Liver (tissue), 9 donors: ENCODE data around the gene ABCG8. TPM values are rescaled to one million over a fixed set of nuclear protein-coding genes. Genes with fewer than 3 reads are reported as not detected.

Experiments used
- DNase-seq: peaks from one replicate; pipeline ENCODE4 v3.0.0-alpha.2; 2017; ENCODE audit warnings: low spot score
- H3K27ac ChIP-seq, 2 donors: one replicate each; pipeline ENCODE4 v1.7.0; 2013; ENCODE audit warnings: inconsistent platforms in 2 of 2, low read length in 2 of 2, control low read depth in 1 of 2, low read depth in 1 of 2, mild to moderate bottlenecking in 1 of 2
- H3K27me3 ChIP-seq, 4 donors: one replicate each; pipeline versions ENCODE4 v1.6.1 to v1.7.0; 2013; ENCODE audit warnings: low read length in 3 of 4, inconsistent platforms in 1 of 4, mild to moderate bottlenecking in 1 of 4, moderate library complexity in 1 of 4; ENCODE audit not compliant: control insufficient read depth in 4 of 4, insufficient read depth in 4 of 4
- H3K36me3 ChIP-seq, 4 donors: one replicate each; pipeline versions ENCODE4 v1.6.1 to v1.7.0; 2013; ENCODE audit warnings: low read length in 3 of 4, mild to moderate bottlenecking in 3 of 4, low read depth in 1 of 4, moderate library complexity in 1 of 4; ENCODE audit not compliant: control insufficient read depth in 4 of 4, insufficient read depth in 3 of 4
- H3K4me1 ChIP-seq, 4 donors: one replicate each; pipeline versions ENCODE4 v1.6.1 to v1.7.0; 2013; ENCODE audit warnings: low read length in 3 of 4, mild to moderate bottlenecking in 3 of 4, moderate library complexity in 1 of 4; ENCODE audit not compliant: control insufficient read depth in 4 of 4, insufficient read depth in 4 of 4
- H3K4me3 ChIP-seq, 3 donors: one replicate each; pipeline versions ENCODE4 v1.6.1 to v1.7.0; 2013; ENCODE audit warnings: low read length in 3 of 3, control low read depth in 1 of 3, low read depth in 1 of 3, mild to moderate bottlenecking in 1 of 3
- H3K9ac ChIP-seq, 2 donors: one replicate each; pipeline ENCODE4 v1.7.0; 2013; ENCODE audit warnings: low read length in 2 of 2, mild to moderate bottlenecking in 2 of 2, moderate library complexity in 2 of 2, control low read depth in 1 of 2, low read depth in 1 of 2
- H3K9me3 ChIP-seq, 4 donors: one replicate each; pipeline versions ENCODE4 v1.6.1 to v1.7.0; 2013; ENCODE audit warnings: low read length in 3 of 4; ENCODE audit not compliant: control insufficient read depth in 4 of 4
- EGR1 ChIP-seq, 2 donors: IDR thresholded peaks; 2 replicates each; pipeline ENCODE4 v1.6.1; 2016 to 2018; ENCODE audit warnings: antibody characterized with exemption in 2 of 2, low read depth in 2 of 2
- FOXA1 ChIP-seq: IDR thresholded peaks from 2 replicates; pipeline ENCODE4 v1.6.1; 2016; ENCODE audit warnings: antibody characterized with exemption
- FOXA2 ChIP-seq: IDR thresholded peaks from 2 replicates; pipeline ENCODE4 v1.6.1; 2016; ENCODE audit warnings: antibody characterized with exemption
- GABPA ChIP-seq, 2 donors: IDR thresholded peaks in 1 of 2; conservative IDR thresholded peaks in 1 of 2; 2 replicates each; pipeline ENCODE4 v1.6.1; 2016; ENCODE audit warnings: antibody characterized with exemption in 2 of 2, mild to moderate bottlenecking in 1 of 2, moderate library complexity in 1 of 2
- HNF4A ChIP-seq, 2 donors: conservative IDR thresholded peaks; 2 replicates each; pipeline ENCODE4 v1.6.1; 2016; ENCODE audit warnings: antibody characterized with exemption in 2 of 2, mild to moderate bottlenecking in 2 of 2
- HNF4G ChIP-seq: IDR thresholded peaks from 2 replicates; pipeline ENCODE4 v1.6.1; 2016; ENCODE audit warnings: antibody characterized with exemption
- JUND ChIP-seq, 2 donors: IDR thresholded peaks; 2 replicates each; pipeline ENCODE4 v1.6.1; 2016; ENCODE audit warnings: antibody characterized with exemption in 2 of 2
- NR2F2 ChIP-seq: IDR thresholded peaks from 2 replicates; pipeline ENCODE4 v1.6.1; 2016; ENCODE audit warnings: antibody characterized with exemption
- RAD21 ChIP-seq, 2 donors: IDR thresholded peaks; 2 replicates each; pipeline ENCODE4 v1.6.1; 2016; ENCODE audit warnings: antibody characterized with exemption in 2 of 2, mild to moderate bottlenecking in 2 of 2
- RXRA ChIP-seq, 2 donors: IDR thresholded peaks; 2 replicates each; pipeline ENCODE4 v1.6.1; 2017 to 2018; ENCODE audit warnings: antibody characterized with exemption in 2 of 2, mild to moderate bottlenecking in 1 of 2
- SP1 ChIP-seq: IDR thresholded peaks from 2 replicates; pipeline ENCODE4 v1.6.1; 2018; ENCODE audit warnings: antibody characterized with exemption, mild to moderate bottlenecking
- TAF1 ChIP-seq: conservative IDR thresholded peaks from 2 replicates; pipeline ENCODE4 v1.6.1; 2016; ENCODE audit warnings: antibody characterized with exemption, mild to moderate bottlenecking
- YY1 ChIP-seq: IDR thresholded peaks from 2 replicates; pipeline ENCODE4 v1.6.1; 2016; ENCODE audit warnings: antibody characterized with exemption, mild to moderate bottlenecking
- WGBS: extraction: QIAGEN DNeasy Blood & Tissue Kit; methylation state at CpG from one replicate; pipeline ENCODE4 v1.1.7; 2013; 5-methylcytosine and 5-hydroxymethylcytosine counted together
- polyA plus RNA-seq, 2 donors: library from polyadenylated mRNA; stranded (reverse) in 1 of 2; unstranded in 1 of 2; fragments of 200-250 nt in 1 of 2; fragments of >200 nt in 1 of 2; fragmentation: Nextera tagmentation in 1 of 2; extraction: Ambion mirVana in 1 of 2; gene quantifications; one replicate each; pipeline versions ENCODE4 v1.2.1 to v1.2.3, GENCODE V29; 2013 to 2015
- total RNA-seq, 2 donors: library from RNA; depleted of rRNA; stranded (reverse); fragments of >200 nt; gene quantifications; one replicate each; pipeline ENCODE4 v1.2.3, GENCODE V29; 2014
- TF ChIP-seq, protein P1 (sequence below): IDR thresholded peaks from 2 replicates; pipeline ENCODE4 v1.6.1; 2016; ENCODE audit warnings: antibody characterized with exemption
- TF ChIP-seq, protein P2 (sequence below): IDR thresholded peaks from 2 replicates; pipeline ENCODE4 v1.6.1; 2016; ENCODE audit warnings: antibody characterized with exemption, mild to moderate bottlenecking
- TF ChIP-seq, protein P3 (sequence below): IDR thresholded peaks from 2 replicates; pipeline ENCODE4 v1.6.1; 2016; ENCODE audit warnings: antibody characterized with exemption
- TF ChIP-seq, protein P4 (sequence below): IDR thresholded peaks from 2 replicates; pipeline ENCODE4 v1.6.1; 2016; ENCODE audit warnings: antibody characterized with exemption
- TF ChIP-seq, protein P5 (sequence below): fragments of 150-350 bp; IDR thresholded peaks from 2 replicates; pipeline ENCODE4 v1.5.1; 2017; ENCODE audit warnings: improper control_type of control experiment, low read depth, low read length; ENCODE audit not compliant: missing input control
- donor health status: healthy.
- donor health status: healthy.
- donor health status: healthy.
- donor health status: healthy.
- donor health status: healthy.

The ABCG8 gene
- total and polyA plus RNA-seq, 4 donors, result 16.8 to 81.2 (median 37.5) TPM

DNA sequence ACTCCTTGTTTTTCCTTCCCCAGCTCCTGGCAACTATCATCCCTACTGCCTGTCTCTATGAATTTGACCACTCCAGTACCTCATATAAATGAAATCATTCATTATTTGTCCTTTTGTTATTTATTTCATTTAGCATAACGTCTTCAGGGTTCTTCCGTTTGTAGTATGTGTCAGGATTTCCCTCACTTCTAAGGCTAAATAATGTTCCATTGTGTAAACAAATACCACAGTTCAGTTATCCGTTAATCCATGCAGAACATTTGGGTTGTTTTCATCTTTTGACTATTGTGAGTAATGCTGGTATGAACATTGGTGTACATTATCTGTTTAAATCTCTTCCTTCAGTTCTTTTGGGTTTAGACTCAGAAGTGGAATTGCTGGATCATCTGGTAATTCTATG is 46.1 kb upstream of the ABCG8 start:
- Histone ChIP-seq H3K36me3 (no peaks in the 10 kb centered on the region), H3K27me3 (no peaks in the 10 kb centered on the region), H3K4me3 (no peak overlapping the region), H3K4me1 (no peaks in the 10 kb centered on the region), H3K9ac (no peak overlapping the region), H3K27ac (no peak overlapping the region), H3K9me3 (no peaks in the 10 kb centered on the region)
- DNase-seq, result no peak
- WGBS, result 88% methylated on average over 3 of the region's 3 CpGs
- TF ChIP-seq, protein P1, sequence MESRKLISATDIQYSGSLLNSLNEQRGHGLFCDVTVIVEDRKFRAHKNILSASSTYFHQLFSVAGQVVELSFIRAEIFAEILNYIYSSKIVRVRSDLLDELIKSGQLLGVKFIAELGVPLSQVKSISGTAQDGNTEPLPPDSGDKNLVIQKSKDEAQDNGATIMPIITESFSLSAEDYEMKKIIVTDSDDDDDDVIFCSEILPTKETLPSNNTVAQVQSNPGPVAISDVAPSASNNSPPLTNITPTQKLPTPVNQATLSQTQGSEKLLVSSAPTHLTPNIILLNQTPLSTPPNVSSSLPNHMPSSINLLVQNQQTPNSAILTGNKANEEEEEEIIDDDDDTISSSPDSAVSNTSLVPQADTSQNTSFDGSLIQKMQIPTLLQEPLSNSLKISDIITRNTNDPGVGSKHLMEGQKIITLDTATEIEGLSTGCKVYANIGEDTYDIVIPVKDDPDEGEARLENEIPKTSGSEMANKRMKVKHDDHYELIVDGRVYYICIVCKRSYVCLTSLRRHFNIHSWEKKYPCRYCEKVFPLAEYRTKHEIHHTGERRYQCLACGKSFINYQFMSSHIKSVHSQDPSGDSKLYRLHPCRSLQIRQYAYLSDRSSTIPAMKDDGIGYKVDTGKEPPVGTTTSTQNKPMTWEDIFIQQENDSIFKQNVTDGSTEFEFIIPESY, result no peak
- TF ChIP-seq EGR1 (IDR thresholded peaks at IDR 0.05; ENCODE audit: low read depth in 2 of 2) (no peak), TAF1 (no peak), FOXA1 (no peak), GABPA (IDR thresholded peaks at IDR 0.05 in 1 of 2, conservative IDR thresholded peaks at IDR 0.05 in 1 of 2) (no peak), YY1 (no peak), RAD21 (IDR thresholded peaks at IDR 0.05) (no peak), SP1 (no peak), JUND (IDR thresholded peaks at IDR 0.05) (no peak), HNF4G (no peak), RXRA (IDR thresholded peaks at IDR 0.05) (no peak), FOXA2 (no peak), HNF4A (conservative IDR thresholded peaks at IDR 0.05) (no peak)
- TF ChIP-seq, protein P2, sequence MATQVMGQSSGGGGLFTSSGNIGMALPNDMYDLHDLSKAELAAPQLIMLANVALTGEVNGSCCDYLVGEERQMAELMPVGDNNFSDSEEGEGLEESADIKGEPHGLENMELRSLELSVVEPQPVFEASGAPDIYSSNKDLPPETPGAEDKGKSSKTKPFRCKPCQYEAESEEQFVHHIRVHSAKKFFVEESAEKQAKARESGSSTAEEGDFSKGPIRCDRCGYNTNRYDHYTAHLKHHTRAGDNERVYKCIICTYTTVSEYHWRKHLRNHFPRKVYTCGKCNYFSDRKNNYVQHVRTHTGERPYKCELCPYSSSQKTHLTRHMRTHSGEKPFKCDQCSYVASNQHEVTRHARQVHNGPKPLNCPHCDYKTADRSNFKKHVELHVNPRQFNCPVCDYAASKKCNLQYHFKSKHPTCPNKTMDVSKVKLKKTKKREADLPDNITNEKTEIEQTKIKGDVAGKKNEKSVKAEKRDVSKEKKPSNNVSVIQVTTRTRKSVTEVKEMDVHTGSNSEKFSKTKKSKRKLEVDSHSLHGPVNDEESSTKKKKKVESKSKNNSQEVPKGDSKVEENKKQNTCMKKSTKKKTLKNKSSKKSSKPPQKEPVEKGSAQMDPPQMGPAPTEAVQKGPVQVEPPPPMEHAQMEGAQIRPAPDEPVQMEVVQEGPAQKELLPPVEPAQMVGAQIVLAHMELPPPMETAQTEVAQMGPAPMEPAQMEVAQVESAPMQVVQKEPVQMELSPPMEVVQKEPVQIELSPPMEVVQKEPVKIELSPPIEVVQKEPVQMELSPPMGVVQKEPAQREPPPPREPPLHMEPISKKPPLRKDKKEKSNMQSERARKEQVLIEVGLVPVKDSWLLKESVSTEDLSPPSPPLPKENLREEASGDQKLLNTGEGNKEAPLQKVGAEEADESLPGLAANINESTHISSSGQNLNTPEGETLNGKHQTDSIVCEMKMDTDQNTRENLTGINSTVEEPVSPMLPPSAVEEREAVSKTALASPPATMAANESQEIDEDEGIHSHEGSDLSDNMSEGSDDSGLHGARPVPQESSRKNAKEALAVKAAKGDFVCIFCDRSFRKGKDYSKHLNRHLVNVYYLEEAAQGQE, result no peak
- TF ChIP-seq, protein P3, sequence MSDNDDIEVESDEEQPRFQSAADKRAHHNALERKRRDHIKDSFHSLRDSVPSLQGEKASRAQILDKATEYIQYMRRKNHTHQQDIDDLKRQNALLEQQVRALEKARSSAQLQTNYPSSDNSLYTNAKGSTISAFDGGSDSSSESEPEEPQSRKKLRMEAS, result no peak
- TF ChIP-seq, protein P4, sequence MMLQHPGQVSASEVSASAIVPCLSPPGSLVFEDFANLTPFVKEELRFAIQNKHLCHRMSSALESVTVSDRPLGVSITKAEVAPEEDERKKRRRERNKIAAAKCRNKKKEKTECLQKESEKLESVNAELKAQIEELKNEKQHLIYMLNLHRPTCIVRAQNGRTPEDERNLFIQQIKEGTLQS, result no peak
- TF ChIP-seq, protein P5, sequence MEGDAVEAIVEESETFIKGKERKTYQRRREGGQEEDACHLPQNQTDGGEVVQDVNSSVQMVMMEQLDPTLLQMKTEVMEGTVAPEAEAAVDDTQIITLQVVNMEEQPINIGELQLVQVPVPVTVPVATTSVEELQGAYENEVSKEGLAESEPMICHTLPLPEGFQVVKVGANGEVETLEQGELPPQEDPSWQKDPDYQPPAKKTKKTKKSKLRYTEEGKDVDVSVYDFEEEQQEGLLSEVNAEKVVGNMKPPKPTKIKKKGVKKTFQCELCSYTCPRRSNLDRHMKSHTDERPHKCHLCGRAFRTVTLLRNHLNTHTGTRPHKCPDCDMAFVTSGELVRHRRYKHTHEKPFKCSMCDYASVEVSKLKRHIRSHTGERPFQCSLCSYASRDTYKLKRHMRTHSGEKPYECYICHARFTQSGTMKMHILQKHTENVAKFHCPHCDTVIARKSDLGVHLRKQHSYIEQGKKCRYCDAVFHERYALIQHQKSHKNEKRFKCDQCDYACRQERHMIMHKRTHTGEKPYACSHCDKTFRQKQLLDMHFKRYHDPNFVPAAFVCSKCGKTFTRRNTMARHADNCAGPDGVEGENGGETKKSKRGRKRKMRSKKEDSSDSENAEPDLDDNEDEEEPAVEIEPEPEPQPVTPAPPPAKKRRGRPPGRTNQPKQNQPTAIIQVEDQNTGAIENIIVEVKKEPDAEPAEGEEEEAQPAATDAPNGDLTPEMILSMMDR, result no peak

DNA sequence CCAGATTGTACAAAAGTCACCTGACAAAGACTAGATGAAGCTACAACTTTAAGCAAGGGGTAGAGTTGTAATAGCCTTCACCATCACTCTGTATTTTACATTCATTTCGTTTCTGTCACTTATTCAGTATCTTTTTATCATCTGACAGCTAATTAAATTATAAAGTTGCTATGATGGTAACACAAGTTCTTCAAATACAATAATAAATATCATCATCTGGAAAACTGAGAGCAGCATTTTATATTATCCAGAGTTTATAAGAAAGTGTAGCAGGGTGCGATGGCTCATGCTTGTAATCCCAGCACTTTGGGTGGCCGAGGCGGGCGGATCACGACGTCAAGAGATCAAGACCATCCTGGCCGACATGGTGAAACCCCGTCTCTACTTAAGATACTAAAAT is 43.8 kb upstream of the ABCG8 start:
- DNase-seq, result no peak
- Histone ChIP-seq H3K4me1 (no peaks in the 10 kb centered on the region), H3K4me3 (no peak overlapping the region), H3K27ac (no peak overlapping the region), H3K36me3 (no peaks in the 10 kb centered on the region), H3K9me3 (no peaks in the 10 kb centered on the region), H3K27me3 (no peaks in the 10 kb centered on the region), H3K9ac (no peak overlapping the region)
- WGBS, result 95% methylated on average over 9 of the region's 9 CpGs
- TF ChIP-seq NR2F2 (no peak), JUND (IDR thresholded peaks at IDR 0.05) (no peak), TAF1 (no peak), RAD21 (IDR thresholded peaks at IDR 0.05) (no peak), EGR1 (IDR thresholded peaks at IDR 0.05; ENCODE audit: low read depth in 2 of 2) (no peak), RXRA (IDR thresholded peaks at IDR 0.05) (no peak), GABPA (IDR thresholded peaks at IDR 0.05 in 1 of 2, conservative IDR thresholded peaks at IDR 0.05 in 1 of 2) (no peak), YY1 (no peak), HNF4G (no peak)
- TF ChIP-seq, protein P1, result no peak
- TF ChIP-seq, protein P5, result no peak
